PC-3 (cell line): Measurements from ENCODE around the gene CCIN. TPM values are rescaled to one million over a fixed set of nuclear protein-coding genes. Genes with fewer than 3 reads are reported as not detected.
"Not testable (repeated sequence)": the region's sequence is repeated elsewhere in the genome, so short reads cannot be mapped to it uniquely, and the experiment has no call there.

Experiments used
- ATAC-seq: fragments of 200-7000 bp; cut with Tn5 transposase; 2 replicates; pipeline ENCODE4 v1.9.1; 2020; ENCODE audit warnings: mild to moderate bottlenecking, moderate library complexity
- BruUV-seq: library from RNA; stranded (reverse); fragments of 400-500 nt; replicated peaks from 2 replicates; lab custom pipeline; 2021; lab: Mats Ljungman, UMichigan
- CTCF ChIA-PET: fragments of 300-600 bp; sonication (Branson Sonifier 250); formaldehyde crosslinking; loops from one replicate; lab custom pipeline; 2022; ENCODE audit warnings: antibody characterized with exemption; lab: Charles Lee
- POLR2A ChIA-PET: fragments of 300-600 bp; sonication (Branson Sonifier 250); formaldehyde crosslinking; loops from one replicate; lab custom pipeline; 2022; ENCODE audit warnings: antibody characterized with exemption; ENCODE audit not compliant: unreplicated experiment; lab: Charles Lee
- DNase-seq: peaks from one replicate; pipeline ENCODE4 v3.0.0-alpha.2; 2015
- H2AFZ ChIP-seq: fragments of 300-600 bp; sonication (generic); 2 replicates; pipeline ENCODE4 v1.6.0; 2016; ENCODE audit warnings: antibody characterized with exemption, low read length
- H3F3A ChIP-seq: fragments of 300-600 bp; sonication (generic); one replicate; pipeline ENCODE4 v1.6.0; 2017; ENCODE audit warnings: antibody characterized with exemption, low read length, control low read depth, mild to moderate bottlenecking; ENCODE audit not compliant: unreplicated experiment
- H3K27ac ChIP-seq: fragments of 300-600 bp; sonication (generic); 2 replicates; pipeline ENCODE4 v1.5.1; 2016; ENCODE audit warnings: mild to moderate bottlenecking, low read length
- H3K27me3 ChIP-seq: fragments of 300-600 bp; sonication (generic); 2 replicates; pipeline ENCODE4 v1.6.1; 2016; ENCODE audit warnings: low read length, mixed read lengths
- H3K36me3 ChIP-seq: fragments of 300-600 bp; sonication (generic); 2 replicates; pipeline ENCODE4 v1.6.1; 2016; ENCODE audit warnings: low read depth, mixed run types, low read length, mixed read lengths
- H3K4me1 ChIP-seq: fragments of 300-600 bp; sonication (generic); 2 replicates; pipeline ENCODE4 v1.5.1; 2016; ENCODE audit warnings: low read length; ENCODE audit not compliant: insufficient read depth
- H3K4me2 ChIP-seq: fragments of 300-600 bp; sonication (generic); 2 replicates; pipeline ENCODE4 v1.6.0; 2016; ENCODE audit warnings: low read length
- H3K4me3 ChIP-seq: fragments of 300-600 bp; sonication (generic); 2 replicates; pipeline ENCODE4 v1.5.1; 2016; ENCODE audit warnings: mild to moderate bottlenecking, low read length, mixed read lengths
- H3K79me2 ChIP-seq: fragments of 300-600 bp; sonication (generic); 2 replicates; pipeline ENCODE4 v1.6.1; 2017; ENCODE audit warnings: low read length, mixed read lengths
- H3K9ac ChIP-seq: fragments of 300-600 bp; sonication (generic); 2 replicates; pipeline ENCODE4 v1.6.0; 2016; ENCODE audit warnings: mild to moderate bottlenecking, low read length
- H3K9me2 ChIP-seq: fragments of 300-600 bp; sonication (generic); replicated peaks from 2 replicates; pipeline ENCODE4 v1.6.1; 2016; ENCODE audit warnings: mixed run types, low read length, mixed read lengths
- H3K9me3 ChIP-seq: fragments of 300-600 bp; sonication (generic); 2 replicates; pipeline ENCODE4 v1.6.1; 2016; ENCODE audit warnings: low read length, mixed read lengths
- H4K20me1 ChIP-seq: fragments of 300-600 bp; sonication (generic); 2 replicates; pipeline ENCODE4 v1.6.1; 2016; ENCODE audit warnings: low read length, mixed read lengths
- EZH2 ChIP-seq: fragments of 300-600 bp; sonication (generic); IDR thresholded peaks from one replicate; pipeline ENCODE4 v1.6.1; 2017; ENCODE audit warnings: antibody characterized with exemption, mild to moderate bottlenecking, low read length; ENCODE audit not compliant: unreplicated experiment
- EZH2phosphoT487 ChIP-seq: fragments of 300-600 bp; sonication (generic); IDR thresholded peaks from 2 replicates; pipeline ENCODE4 v1.6.1; 2018; ENCODE audit warnings: mild to moderate bottlenecking, antibody characterized with exemption, low read length, borderline replicate concordance
- intact Hi-C: fragments of 100-400 bp; cut with micrococcal nuclease; formaldehyde crosslinking; loops from 2 replicates; pipeline ENCODE4 v1.9.0; 2023
- total RNA-seq: library from RNA; depleted of rRNA; stranded (reverse); fragments of >200 nt; gene quantifications from 2 replicates; pipeline ENCODE4 v1.2.3, GENCODE V29; 2014
- TF ChIP-seq, protein P1 (sequence below): fragments of 300-600 bp; sonication (generic); conservative IDR thresholded peaks from 2 replicates; pipeline ENCODE4 v1.5.1; 2017; ENCODE audit warnings: antibody characterized with exemption, low read depth, mild to moderate bottlenecking, low read length

CCIN gene
- total RNA-seq, 1 experiment from 2014 or later, result 0.22 TPM

DNA sequence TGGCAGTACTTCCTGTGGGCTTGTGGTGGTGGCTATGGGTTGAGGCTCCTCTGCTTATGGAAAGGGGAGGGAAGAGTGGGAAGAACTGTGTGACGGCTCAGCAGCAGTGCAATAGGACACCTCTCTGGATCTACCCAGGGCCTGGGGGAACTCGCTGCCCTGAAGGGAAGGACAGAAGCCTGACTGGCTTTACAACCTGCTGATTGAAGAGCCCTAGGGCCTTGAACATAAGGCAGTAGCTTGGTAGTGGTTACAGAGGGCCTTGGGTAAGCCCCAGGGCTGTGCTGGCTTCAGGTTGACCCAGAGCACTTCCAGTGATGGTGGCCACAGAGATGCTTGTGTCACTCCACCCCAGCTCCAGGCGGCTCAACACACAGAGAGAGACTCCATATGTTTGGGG lies 5.5 kb downstream of the CCIN start:
- TF ChIP-seq EZH2 (no peak), EZH2phosphoT487 (no peak)
- TF ChIP-seq, protein P1, sequence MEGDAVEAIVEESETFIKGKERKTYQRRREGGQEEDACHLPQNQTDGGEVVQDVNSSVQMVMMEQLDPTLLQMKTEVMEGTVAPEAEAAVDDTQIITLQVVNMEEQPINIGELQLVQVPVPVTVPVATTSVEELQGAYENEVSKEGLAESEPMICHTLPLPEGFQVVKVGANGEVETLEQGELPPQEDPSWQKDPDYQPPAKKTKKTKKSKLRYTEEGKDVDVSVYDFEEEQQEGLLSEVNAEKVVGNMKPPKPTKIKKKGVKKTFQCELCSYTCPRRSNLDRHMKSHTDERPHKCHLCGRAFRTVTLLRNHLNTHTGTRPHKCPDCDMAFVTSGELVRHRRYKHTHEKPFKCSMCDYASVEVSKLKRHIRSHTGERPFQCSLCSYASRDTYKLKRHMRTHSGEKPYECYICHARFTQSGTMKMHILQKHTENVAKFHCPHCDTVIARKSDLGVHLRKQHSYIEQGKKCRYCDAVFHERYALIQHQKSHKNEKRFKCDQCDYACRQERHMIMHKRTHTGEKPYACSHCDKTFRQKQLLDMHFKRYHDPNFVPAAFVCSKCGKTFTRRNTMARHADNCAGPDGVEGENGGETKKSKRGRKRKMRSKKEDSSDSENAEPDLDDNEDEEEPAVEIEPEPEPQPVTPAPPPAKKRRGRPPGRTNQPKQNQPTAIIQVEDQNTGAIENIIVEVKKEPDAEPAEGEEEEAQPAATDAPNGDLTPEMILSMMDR, result no peak
- intact Hi-C loops, result no loop called here
- Histone ChIP-seq H3K27ac (no peak overlapping the region), H2AFZ (no peak overlapping the region), H3K27me3 (no peaks in the 10 kb centered on the region), H3K9ac (no peak overlapping the region), H3K4me2 (no peak overlapping the region), H4K20me1 (no peaks in the 10 kb centered on the region), H3K36me3 (no peaks in the 10 kb centered on the region), H3K9me2 (no peaks in the 10 kb centered on the region), H3K4me1 (no peaks in the 10 kb centered on the region), H3F3A (no peaks in the 10 kb centered on the region), H3K9me3 (no peaks in the 10 kb centered on the region), H3K4me3 (no peak overlapping the region), H3K79me2 (no peaks in the 10 kb centered on the region)
- ChIA-PET CTCF (no interaction called here), POLR2A (no interaction called here)
- BruUV-seq, result no TSS peak
- no peak for ATAC-seq
- no peak for DNase-seq

DNA sequence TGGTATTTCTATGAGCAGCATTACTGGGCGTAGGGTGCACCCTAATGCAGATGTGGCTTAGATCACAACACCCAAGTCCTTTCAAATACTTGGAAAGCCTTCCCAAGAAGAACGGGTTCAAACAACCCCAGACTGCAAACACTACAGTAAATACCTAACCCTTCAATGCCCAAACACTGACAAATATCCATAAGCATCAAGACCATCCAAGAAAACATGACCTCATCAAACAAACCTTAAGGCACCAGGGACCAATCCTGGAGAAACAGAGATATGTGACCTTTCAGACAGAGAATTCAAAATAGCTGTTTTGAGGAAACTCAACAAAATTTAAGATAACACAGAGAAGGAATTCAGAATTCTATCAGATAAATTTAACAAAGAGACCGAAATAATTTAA lies 6.0 kb downstream of the CCIN start:
- H3K4me1 ChIP-seq, H3K9me2 ChIP-seq, H3K9ac ChIP-seq, DNase-seq, POLR2A ChIA-PET, H3K4me2 ChIP-seq, H3K27me3 ChIP-seq, H3K27ac ChIP-seq, H4K20me1 ChIP-seq, BruUV-seq, H3K79me2 ChIP-seq, H3K36me3 ChIP-seq, H3K9me3 ChIP-seq, ATAC-seq, CTCF ChIA-PET, H3F3A ChIP-seq, intact Hi-C loops, H3K4me3 ChIP-seq, H2AFZ ChIP-seq: not testable (repeated sequence)

DNA sequence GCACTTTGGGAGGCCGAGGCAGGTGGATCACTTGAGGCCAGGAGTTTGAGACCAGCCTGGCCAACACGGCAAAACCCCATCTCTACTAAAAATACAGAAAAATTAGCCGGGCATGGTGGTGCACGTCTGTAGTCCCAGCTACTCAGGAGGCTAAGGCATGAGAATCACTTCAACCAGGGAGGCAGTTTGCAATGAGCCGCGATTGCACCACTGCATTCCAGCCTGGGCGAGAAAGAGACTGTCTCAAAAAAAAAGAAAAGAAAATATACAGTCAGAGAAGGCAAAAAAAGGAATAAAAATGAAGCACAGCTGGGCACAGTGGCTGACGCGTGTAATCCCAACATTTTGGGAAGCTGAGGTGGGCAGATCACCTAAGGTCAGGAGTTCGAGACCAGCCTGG lies 7.3 kb downstream of the CCIN start:
- ATAC-seq, H3K4me2 ChIP-seq, H3K9me3 ChIP-seq, H3F3A ChIP-seq, H3K79me2 ChIP-seq, H3K9ac ChIP-seq, DNase-seq, intact Hi-C loops, POLR2A ChIA-PET, CTCF ChIA-PET, H2AFZ ChIP-seq, BruUV-seq, H3K27me3 ChIP-seq, H3K9me2 ChIP-seq, H3K27ac ChIP-seq, H3K4me3 ChIP-seq, H3K4me1 ChIP-seq, H3K36me3 ChIP-seq, H4K20me1 ChIP-seq: not testable (repeated sequence)

DNA sequence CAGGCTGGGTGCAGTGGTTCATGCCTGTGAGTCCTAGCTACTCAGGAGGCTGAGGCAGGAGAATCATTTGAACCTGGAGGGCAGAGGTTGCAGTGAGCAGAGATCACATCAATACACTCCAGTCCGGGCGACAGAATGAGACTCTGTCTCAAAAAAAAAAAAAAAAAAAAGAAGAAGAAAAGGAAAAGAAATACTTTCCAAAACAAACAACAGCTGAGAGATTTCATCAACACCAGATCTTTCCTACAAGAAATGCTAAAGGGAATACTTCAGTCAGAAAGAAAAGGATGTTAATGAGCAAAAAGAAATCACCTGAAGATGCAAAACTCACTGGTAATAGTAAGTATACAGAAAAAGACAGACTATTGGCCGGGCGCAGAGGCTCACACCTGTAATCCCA lies 8.4 kb downstream of the CCIN start:
- BruUV-seq, result no TSS peak
- no peak overlapping the region for H2AFZ ChIP-seq
- no peaks in the 10 kb centered on the region for H3K27me3 ChIP-seq
- no peaks in the 10 kb centered on the region for H4K20me1 ChIP-seq
- no peaks in the 10 kb centered on the region for H3F3A ChIP-seq
- CTCF ChIA-PET, result no interaction called here
- H3K4me1 ChIP-seq, result no peaks in the 10 kb centered on the region
- no peak for ATAC-seq
- no peaks in the 10 kb centered on the region for H3K9me3 ChIP-seq
- no peak overlapping the region for H3K4me2 ChIP-seq
- intact Hi-C loops, result no loop called here
- no peak for DNase-seq
- H3K36me3 ChIP-seq, result no peaks in the 10 kb centered on the region
- H3K27ac ChIP-seq, result no peak overlapping the region
- POLR2A ChIA-PET, result no interaction called here
- no peaks in the 10 kb centered on the region for H3K9me2 ChIP-seq
- no peak overlapping the region for H3K9ac ChIP-seq
- no peak overlapping the region for H3K4me3 ChIP-seq
- TF ChIP-seq, protein P1, result no peak
- TF ChIP-seq EZH2phosphoT487 (no peak), EZH2 (no peak)
- H3K79me2 ChIP-seq, result no peaks in the 10 kb centered on the region

DNA sequence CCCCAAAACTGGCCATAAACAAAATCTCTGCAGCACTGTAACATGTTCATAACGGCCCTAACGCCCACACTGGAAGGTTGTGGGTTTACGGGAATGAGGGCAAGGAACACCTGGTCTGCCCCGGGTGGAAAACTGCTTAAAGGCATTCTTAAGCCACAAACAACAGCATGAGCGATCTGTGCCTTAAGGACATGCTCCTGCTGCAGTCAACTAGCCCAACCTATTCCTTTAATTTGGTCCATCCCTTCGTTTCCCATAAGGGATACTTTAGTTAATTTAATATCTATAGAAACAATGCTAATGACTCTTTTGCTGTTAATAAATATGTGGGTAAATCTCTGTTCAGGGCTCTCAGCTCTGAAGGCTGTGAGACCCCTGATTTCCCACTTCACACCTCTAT lies 11.1 kb downstream of the CCIN start:
- H3F3A ChIP-seq, ATAC-seq, H3K4me3 ChIP-seq, DNase-seq, POLR2A ChIA-PET, H3K36me3 ChIP-seq, H3K27me3 ChIP-seq, BruUV-seq, H3K9me2 ChIP-seq, H2AFZ ChIP-seq, H3K4me1 ChIP-seq, H3K79me2 ChIP-seq, CTCF ChIA-PET, H3K9me3 ChIP-seq, H3K9ac ChIP-seq, H3K27ac ChIP-seq, H3K4me2 ChIP-seq, H4K20me1 ChIP-seq, intact Hi-C loops: not testable (repeated sequence)
